Measurements from ENCODE around the gene OR8A1. TPM values are rescaled to one million over a fixed set of nuclear protein-coding genes. Genes with fewer than 3 reads are reported as not detected.

The OR8A1 gene
- total RNA-seq, 4 donors from 2014 or later = not detected

Small RNA genes within 50 kb of the gene (small RNA-seq; reads per million reads assigned to genes)
- gene OR8A3P = not detected

Other genes starting within 250 kb of the OR8A1 start
- not detected for gene OR8D2, start 249.8 kb upstream of the OR8A1 start, total RNA-seq
- gene OR8B2, start 185.5 kb upstream of the OR8A1 start, total RNA-seq = not detected
- not detected for gene OR8B3, start 171.0 kb upstream of the OR8A1 start, total RNA-seq
- gene OR8B4, start 145.1 kb upstream of the OR8A1 start, total RNA-seq = not detected
- not detected for gene OR8B8, start 124.3 kb upstream of the OR8A1 start, total RNA-seq
- gene OR8B12, start 26.3 kb upstream of the OR8A1 start, total RNA-seq = not detected
- gene PANX3, start 41.4 kb downstream of the OR8A1 start, total RNA-seq = not detected
- 10 to 100 TPM; 28.6 to 40.7 (median 32.3) TPM for gene TBRG1, start 52.9 kb downstream of the OR8A1 start, total RNA-seq
- gene SIAE, start 103.7 kb downstream of the OR8A1 start, total RNA-seq = 10 to 100 TPM; 14.7 to 24.9 (median 20.0) TPM
- gene SPA17, start 103.9 kb downstream of the OR8A1 start, total RNA-seq = 1 to 10 TPM; 2.8 to 4.8 (median 4.3) TPM
- 1 to 10 TPM; 1.0 to 3.2 (median 2.0) TPM for gene NRGN, start 169.9 kb downstream of the OR8A1 start, total RNA-seq
- 10 to 100 TPM in 1 of 4 donors, 1 to 10 TPM in 3; 1.4 to 14.1 (median 3.9) TPM for gene VSIG2, start 182.3 kb downstream of the OR8A1 start, total RNA-seq
- 100 to 1,000 TPM in 1 of 4 donors, 10 to 100 TPM in 3; 23.0 to 116 (median 62.6) TPM for gene ESAM, start 192.3 kb downstream of the OR8A1 start, total RNA-seq
- gene MSANTD2, start 230.4 kb downstream of the OR8A1 start, total RNA-seq = 10 to 100 TPM; 12.9 to 27.1 (median 16.2) TPM

Measured in omental fat pad (tissue), 4 donors.